ENCODE results near the gene IQGAP3. TPM values are rescaled to one million over a fixed set of nuclear protein-coding genes. Genes with fewer than 3 reads are reported as not detected.

The IQGAP3 gene
- total RNA-seq, 1 experiment from 2014 or later = 58.9 TPM

DNA sequence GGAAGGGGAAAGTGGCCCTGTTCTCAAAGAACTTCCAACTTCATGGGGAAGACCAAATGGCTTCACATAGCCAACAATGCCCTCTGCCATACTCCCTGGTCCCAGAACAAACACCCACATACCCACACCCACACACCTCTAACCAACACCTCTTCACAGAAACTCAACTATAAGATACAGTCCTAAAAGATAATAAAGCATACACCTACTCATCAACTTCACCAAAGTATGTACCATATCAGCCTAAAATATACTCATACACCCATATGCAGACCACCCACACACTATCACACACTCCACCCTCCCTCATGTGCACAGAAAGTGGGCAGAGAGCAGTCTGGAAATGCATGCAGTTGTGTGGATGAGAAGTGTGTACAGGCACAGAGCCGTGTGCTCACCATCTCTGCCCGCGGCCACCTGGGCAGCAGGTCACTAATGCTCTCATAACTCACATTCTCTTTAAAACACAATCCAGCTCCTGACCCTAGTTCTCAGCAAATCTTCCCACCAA is 27.7 kb downstream of the IQGAP3 start:
- DNase-seq (ENCODE audit: low spot score) = no peak

DNA sequence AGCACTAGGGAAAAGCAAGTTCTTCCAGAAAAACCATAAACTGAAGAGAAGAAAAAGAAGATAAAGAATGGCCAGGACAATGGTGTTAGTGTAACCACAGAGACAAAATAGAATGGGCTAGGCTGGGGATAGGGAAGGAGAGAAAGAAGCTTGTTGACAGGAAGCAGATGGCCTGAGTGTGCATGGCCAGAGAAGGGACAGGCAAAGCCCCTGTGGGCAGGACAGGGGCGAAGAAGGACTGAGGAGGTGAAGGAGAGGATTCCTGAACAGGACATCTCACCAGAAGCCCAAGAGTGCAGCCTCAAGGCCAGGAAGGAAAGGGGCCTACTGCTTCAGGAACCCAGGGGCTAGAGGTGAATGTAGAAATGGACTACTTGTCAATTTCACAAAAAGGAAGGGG is 29.3 kb downstream of the IQGAP3 start:
- DNase-seq (ENCODE audit: low spot score) = no peak

DNA sequence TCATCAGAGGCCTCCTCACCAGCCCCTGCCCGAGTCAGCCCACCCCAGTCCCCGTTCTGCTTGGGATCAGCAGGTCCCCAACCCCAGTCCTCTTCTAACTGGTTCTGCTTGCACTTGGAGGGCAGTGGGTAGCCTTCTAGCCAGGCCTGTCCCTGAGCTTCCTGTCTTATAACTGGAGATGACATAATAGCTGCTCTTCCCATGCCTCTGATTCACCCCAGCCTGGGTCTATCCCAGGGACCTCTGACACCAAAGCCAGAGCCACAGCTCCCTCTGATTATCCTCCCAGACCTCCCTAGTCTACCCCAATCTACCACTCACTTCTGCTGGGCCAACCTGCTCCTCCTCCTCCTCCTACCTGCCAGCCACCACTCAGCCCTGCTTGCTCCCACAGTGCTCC is 31.4 kb downstream of the IQGAP3 start:
- no peak for DNase-seq (ENCODE audit: low spot score)

DNA sequence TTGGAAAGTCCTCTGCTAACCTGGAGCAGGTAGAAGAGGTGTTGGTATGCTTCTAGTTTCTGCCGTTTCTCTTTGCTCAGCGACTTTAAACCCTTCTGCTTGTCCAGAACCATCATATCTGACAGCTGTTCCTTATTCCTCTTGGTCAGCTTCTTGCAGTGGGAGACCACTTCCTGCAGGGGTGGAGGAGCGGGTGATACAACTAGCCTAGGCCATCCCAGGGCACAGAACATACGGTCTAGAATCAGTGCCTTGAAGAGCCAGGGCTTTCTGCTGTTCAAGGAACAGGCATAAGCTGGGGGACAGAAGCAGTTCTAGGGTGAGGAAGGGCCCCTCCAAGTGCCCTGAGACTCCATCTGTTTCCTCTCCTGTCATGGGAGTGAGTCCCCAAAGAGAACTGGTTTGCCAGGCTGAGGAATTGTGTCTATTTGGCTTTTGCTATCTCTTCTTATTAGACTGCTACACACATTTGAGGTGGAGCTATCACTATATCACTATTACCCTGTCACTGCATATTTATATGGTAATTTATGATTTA is 32.5 kb downstream of the IQGAP3 start:
- DNase-seq (ENCODE audit: low spot score) = no peak

DNA sequence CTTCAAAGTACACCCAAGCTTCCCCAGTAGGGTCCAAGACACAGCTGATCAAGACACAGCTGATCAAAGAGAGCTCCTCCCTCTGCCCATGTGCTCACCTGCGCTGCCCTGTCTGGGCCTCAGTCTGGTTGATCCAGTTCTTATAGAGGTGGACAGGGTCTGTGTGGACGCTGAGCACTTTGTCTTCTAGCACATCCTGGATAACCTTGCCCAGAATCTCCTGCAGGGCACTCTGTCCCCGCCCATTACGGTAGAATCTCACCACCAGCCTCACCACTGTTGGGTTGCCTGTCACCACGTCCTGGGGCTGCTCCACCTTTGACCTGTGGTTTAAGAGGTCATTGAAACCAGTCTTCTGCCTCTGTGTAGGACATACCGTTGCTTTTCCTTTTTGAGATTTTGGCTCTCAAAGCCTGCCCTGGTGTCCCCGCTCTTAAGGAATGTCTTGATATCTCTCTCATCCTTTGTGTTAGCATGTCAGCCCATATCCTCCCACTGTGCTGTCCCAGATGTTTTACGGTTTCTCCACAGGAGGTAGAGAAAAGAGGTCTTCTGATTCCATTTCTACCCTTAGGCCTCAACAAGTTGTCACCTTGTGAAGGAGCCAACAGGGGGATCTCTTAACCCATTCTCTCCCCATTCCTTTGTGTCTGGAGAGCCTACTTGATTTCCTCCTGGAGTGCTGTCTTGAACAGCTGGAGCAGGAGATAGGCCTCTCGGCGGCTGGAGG is 33.5 kb downstream of the IQGAP3 start:
- no peak for DNase-seq (ENCODE audit: low spot score)

DNA sequence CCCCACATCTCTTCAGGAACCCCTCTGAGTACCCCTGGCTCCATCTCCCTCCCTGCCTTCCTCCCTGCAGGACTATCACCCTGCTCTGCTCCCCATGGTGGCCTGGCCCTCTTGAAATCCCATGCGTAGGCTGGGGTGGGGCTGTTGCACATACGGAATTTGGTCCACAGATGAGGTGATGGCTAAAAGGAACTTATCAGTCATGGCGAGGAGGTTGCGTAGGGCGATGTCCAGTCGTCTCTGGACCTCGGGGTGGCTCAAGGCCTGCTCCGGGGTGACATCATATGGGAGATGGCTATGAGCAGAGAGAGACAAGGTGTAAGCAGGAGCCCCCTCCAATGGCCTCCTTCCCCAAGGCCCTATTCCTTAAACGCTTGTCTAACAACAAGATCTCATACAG is 35.3 kb downstream of the IQGAP3 start:
- DNase-seq (ENCODE audit: low spot score) = no peak

DNA sequence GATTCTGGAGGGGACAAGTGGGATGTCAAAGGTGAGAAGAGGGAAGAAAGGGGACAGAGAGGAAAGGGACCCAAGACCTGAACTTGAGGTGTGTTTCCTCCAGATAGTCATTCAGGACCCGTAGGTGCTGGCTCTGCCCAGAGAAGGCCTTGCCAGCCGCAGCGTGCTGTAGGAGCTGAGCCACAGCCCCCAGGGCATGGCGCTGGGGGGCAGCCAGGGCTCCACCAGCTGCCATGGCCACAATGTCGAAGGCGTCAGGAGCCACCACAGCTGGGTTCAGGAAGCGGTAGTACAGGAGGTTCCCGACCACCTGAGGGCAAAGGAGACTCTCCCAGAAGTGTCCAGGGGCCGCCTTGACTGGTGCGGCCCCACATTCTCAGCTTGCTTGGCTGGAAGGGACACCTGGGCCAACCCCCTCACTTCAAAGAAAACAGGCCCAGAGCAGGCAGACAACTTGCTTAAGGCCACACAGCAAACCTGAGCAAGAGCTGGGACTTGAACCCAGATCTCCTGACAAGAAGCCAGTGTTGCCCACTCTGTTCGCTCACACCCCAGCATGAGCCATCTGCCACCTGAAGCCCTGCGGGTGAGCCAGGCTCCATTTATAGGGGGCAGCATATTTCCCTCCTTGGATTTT is 37.8 kb downstream of the IQGAP3 start:
- DNase-seq (ENCODE audit: low spot score) = no peak

DNA sequence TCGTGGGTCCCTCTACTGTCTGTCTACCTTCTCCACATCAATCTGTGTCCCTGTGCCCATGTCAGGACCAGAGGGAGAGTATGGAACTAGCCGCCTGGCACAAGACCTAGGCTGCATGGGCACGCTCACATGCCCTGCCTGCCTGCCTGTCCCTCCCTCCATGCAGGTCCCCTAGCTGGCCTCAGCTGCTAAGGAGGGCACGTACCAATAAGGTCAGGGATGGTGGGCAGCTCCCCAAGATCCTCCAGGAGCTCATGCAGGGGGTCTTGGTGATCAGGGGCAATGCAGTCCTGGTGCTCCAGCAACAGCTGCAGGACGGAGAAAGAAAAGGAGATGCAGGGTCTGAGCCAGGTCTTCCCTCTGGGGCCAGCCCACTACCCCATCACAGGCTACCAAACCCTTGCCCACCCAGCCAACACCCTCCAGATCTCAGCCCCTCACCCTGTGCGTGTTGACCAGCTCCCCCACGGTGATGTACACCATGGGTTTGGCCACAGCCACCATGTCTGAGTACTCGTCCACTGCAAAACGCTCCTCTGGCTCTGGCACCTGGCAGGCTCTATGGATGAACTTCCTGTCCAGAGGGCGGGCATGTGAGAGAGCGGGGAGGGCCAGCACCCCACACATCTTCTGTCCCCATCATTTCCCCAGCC is 38.7 kb downstream of the IQGAP3 start:
- no peak for DNase-seq (ENCODE audit: low spot score)

DNA sequence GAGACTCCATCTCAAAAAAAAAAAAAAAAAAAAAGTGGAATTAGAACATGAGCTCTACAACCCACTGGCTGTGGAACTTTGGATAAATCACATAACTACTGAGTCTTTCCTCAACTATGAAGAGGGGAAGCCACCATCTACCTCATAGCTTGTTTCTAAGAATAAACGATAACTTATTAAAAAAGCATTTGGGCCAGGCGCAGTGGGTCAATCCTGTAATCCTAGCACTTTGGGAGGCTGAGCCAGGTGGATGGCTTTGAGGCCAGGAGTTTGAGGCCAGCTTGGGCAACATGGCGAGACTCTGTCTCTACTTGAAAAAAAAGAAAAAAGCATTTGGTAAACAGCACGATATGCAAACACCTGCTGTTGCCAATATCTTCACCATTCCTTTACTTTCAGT is 40.0 kb downstream of the IQGAP3 start:
- DNase-seq (ENCODE audit: low spot score) = no peak

DNA sequence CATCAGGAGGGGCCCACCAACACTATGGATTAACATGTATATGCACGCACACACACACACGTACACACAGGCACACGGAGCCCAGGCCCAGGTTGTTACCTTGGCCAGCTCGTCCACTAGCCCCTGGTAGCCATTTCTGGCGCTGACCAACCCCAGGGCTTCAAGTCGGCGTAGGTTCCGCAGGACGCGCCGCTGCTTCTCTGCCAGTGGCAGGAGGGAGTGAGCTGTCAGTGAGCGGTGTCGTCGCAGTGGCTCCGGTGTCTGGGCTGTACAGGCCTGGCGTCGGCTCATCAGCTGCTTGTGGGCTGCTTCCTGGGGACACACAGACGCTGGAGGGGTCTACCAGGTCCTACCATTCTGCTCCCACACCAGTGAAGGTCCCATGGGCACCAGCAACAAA is 42.4 kb downstream of the IQGAP3 start:
- DNase-seq (ENCODE audit: low spot score) = no peak

DNA sequence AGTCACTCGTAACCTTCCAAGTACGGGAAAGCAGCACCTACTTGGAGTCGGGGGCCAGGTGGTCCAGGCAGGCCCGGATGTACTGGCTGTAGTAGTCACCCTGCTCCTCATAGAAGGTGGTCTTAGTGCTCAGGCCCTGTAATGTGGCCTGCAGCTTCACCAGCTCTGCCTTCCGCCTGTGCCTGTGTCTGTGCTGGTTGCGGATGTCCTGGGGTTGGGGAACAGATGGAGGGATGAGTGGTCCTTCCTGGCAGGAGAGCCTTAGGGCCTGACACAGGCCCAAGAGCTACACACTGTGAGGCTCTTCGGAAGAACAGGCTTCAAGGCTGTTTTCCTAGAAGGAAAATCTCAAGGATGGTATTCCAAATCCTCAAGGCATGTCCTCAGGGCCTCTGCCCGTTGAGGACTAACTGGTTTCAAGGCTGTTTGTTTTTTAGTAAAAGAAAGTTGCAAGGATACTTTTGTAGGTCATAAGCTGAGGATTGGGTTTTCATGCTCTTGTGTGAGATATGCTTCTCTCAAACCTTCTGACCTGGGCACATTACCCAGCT is 43.4 kb downstream of the IQGAP3 start:
- no peak for DNase-seq (ENCODE audit: low spot score)

DNA sequence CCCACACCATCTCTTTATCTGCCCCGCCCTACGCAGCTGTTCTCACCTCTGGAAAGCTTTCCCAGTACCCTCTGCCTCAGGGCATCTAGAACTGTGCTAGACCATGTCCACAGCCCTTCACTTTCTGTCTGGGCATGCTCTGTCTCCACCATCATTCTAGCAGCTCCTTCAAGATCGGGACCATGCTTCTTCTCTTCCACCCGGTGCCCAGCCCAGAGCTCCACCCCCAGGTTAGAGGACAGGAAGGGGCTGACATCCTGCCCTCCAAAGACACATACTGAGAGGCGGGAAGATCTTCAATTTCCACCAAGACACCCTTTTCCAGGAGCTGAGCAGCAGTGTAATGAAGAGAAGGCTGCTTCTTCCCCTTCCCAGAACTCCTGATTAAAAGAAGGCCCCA is 44.1 kb downstream of the IQGAP3 start:
- no peak for DNase-seq (ENCODE audit: low spot score)

DNA sequence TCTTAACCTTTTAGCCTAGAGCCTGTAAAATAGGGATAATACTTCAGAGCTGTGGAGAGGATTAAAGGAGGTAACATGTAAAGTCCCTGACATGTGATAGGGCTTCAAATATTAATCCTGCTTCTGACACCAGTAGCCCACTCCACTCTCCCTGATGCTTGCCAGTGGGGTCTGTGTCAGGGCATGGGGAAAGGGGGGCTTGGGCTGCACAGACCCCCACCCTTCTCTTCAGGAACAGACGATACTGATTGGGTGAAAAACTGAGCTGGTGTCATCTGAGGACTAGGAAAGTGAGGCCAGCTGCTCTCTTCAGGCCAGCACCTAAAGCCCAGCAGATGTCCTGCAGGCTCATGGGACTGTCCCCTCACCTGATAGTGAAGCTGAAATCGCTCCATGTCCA is 44.8 kb downstream of the IQGAP3 start:
- DNase-seq (ENCODE audit: low spot score) = no peak

DNA sequence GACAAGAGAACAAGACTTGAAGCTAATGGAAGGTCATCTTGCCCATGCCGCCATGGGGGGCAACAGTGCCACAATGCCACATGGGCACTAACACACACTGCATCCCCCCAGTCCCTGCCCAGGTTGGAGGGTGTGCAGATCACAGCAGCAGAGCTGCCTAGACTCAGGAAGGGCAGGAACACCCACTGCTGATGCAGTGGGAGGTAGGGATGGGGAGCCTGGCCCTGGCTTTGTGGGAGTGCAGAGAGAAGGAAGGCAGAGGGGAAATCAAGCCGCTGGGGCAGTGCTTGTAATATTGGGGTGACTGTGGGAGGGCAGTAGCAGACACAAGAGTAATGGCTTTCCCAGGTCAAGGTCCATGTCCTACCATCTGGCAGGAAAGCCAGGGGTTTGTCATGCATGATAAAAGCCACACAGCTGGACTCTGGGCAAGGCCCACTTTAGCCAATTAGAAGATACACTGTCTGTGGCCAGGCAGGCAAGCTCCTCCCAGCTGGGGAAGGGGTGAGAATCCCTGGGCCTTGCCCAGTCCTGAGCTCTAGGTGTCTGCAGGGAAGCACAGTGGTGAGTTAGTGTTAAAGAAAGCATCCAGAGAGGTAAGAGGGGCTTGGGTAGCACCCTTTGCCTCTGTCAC is 46.4 kb downstream of the IQGAP3 start:
- no peak for DNase-seq (ENCODE audit: low spot score)

DNA sequence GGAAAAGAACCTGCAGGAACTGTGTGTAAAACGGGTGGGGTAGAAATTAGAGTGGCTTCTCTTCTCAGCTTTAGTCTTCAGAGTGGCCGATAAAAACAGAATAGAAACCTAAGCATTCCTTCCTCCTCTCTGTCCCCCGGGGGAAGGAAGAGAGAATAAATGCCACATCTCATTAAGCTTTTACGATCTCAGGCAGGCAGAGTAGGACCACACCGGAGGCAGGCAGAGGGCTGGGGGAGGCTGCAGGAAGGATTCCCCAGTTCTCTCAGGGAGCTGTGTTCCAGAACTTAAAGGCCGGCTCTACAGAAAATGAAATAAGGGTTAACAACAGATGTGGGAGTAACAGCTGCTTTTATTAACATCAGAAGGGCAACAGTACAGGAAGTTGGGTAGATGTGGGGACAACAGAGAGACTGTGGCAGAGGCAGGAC is 47.3 kb downstream of the IQGAP3 start:
- DNase-seq (ENCODE audit: low spot score) = no peak

DNA sequence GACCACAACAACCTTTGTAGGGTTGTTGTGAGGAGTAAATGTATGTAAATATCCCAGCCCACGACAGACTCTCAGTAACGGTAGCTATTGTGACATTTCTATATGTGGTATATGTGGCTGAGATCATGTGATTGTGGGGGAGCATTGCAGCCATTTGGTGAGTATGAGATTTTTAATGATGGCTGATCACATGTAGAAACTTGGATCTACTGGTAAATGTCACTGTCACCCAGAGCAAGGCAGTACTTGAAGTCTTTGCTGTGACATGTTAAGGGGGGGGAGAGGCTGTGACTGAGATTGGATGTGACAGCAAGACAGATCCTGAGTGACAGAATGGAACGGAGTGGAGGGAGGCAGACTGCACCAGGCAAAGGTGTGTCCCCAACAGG is 47.9 kb downstream of the IQGAP3 start:
- no peak for DNase-seq (ENCODE audit: low spot score)

DNA sequence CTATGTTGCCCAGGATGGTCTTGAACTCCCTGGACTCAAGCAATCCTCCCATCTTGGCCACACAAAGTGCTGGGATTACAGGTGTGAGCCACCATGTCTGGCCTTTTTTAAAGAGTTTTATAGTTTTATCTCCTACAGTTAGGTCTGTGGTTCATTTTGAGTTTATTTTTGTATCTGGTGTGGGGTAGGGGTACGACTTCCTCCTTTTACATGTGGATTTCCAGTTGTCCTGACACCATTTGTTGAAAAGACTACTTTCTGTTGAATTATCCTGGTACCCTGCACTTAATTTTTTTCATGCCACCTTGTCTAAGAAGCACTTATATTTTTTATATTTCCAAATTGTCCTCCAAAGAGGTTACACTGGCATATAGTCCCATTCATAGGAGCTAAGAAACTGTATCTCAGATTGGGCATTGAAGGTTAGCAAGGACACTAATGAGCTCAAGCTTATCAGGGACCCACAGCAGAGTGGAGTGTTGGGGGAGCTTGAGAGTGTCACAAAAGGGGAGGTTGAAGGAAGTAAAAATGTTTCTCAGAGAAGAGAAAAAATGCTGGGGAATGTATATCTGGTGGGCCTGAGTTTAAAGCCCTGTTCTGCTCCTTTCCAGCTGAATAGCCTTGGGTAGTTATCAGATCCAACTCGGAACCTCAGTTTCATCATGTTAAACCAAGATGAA is 48.4 kb downstream of the IQGAP3 start:
- DNase-seq (ENCODE audit: low spot score) = no peak

DNA sequence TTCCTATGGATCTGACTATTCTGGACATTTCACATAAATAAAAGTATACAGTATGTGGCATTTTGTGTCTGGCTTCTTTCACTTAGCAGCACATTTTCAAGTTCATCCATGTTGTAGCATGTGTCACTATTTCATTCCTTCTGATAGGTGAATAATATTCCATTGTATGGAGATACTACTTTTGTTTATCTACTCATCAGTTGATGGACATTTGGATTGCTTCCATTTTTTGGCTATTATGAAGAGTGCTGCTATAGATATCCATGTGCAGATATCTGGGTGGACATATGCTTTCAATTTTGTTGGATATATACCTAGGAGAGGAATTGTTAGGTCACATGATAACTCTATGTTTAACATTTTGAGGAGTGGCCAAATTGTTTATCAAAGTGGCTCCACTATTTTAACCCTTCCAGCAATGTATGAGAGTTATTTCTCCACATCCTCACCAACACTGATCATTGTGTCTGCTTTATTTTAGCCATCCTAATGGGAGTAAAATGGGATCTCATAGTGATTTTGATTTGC is 49.9 kb downstream of the IQGAP3 start:
- DNase-seq (ENCODE audit: low spot score) = no peak

DNA sequence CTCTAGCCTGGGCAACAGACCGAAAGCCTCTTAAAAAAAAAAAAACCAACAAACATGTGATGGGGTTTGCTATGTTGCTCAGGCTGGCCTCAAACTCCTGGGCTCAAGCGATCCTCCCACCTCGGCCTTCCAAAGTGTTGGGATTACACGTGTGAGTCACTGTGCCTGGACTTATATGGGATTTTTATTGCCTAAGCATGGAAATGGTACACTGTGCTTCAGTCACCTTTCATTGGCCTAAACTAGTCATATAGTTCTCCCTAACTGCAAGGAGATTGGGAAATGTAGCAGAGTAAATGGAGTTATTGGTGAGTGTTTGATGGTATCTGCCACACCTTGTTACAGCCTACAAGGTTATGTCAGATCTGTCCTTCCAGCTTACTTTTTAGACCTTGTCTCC is 54.6 kb downstream of the IQGAP3 start:
- DNase-seq (ENCODE audit: low spot score) = no peak

DNA sequence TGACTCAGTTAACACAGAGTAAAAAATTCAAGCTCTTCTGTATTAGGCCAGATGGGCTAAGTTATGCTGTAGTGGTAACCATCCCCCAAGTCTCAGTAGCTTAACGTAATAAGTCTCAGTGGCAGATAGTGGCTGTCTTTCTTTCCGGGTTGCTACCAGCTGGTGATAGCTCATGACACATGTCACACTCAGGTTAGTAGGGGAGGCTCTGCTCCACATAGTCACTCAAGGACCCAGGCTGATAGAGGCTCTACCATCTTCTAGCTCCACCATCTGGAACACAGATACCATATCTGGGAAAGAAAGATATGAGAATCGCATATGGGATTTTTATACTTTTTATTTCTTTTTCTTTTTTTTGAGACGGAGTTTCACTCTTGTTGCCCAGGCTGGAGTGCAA is 55.5 kb downstream of the IQGAP3 start:
- DNase-seq (ENCODE audit: low spot score) = no peak

DNA sequence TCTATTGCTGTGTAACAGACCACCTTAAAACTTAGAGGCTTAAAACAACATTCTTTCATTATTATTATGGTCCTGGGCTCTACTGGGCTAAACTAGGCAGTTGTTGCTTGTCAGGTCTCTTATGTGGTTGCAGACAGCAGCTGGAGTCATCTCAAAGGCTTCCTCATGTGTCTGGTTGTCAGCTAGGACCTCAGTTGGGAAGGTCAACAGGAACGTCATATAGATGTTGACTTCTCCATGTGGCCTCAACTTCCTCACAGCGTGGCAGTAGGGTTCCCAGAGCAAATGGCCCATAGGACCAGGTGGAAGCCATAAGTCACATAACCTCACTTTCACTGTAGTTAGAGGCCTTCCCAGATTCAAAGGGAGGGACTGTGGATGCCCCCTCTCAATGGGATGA is 56.4 kb downstream of the IQGAP3 start:
- no peak for DNase-seq (ENCODE audit: low spot score)
